ENCODE measurements around the gene FBXO48. TPM values are rescaled to one million over a fixed set of nuclear protein-coding genes. Genes with fewer than 3 reads are reported as not detected.

FBXO48 gene
- polyA plus RNA-seq, 1 of the 3 experiments (the other 2 are of a cell fraction): 0.30 TPM

GRCh38 chr2:68472796-68473414 is 5.8 kb upstream of the FBXO48 start:
- H2AFZ ChIP-seq (ENCODE audit: low read depth): no peak overlapping the region
- H3K9ac ChIP-seq: no peak overlapping the region
- H3K9me2 ChIP-seq: no peaks in the 10 kb centered on the region
- POLR2A ChIA-PET: no interaction called here
- H3K4me1 ChIP-seq (ENCODE audit: control insufficient read depth in 1 of 2, insufficient read depth in 2 of 2, low read depth in 1 of 2, low read length in 1 of 2): peaks cover 0 to 7% of the 10 kb centered on the region in 2 experiments; a peak in 2 of 4 replicates
- no peaks in the 10 kb centered on the region for H3K36me3 ChIP-seq (replicated peaks in 1 of 2; ENCODE audit: control insufficient read depth in 1 of 2, insufficient read depth in 2 of 2, low read length in 1 of 2)
- H3K4me3 ChIP-seq (ENCODE audit: low read depth in 2 of 2, low read length in 1 of 2): no peak overlapping the region
- CTCF ChIA-PET: interaction anchor here (0.6 to 2.1 kb wide), 4 partner anchors 9 to 453 kb away, joined by 3 to 11 read pairs (median 4); no protein-coding TSS in a partner anchor
- H4K20me1 ChIP-seq (ENCODE audit: insufficient read depth): no peaks in the 10 kb centered on the region
- H3K27ac ChIP-seq (ENCODE audit: low read depth in 2 of 2, low read length in 1 of 2): no peak overlapping the region
- H3F3A ChIP-seq (replicated peaks; ENCODE audit: insufficient read depth): no peaks in the 10 kb centered on the region
- TF ChIP-seq FOXM1 (IDR thresholded peaks at IDR 0.05; ENCODE audit: low read depth) (no peak), USF2 (IDR thresholded peaks at IDR 0.05; ENCODE audit: borderline replicate concordance, low read depth, low read length) (no peak), EP300 (IDR thresholded peaks at IDR 0.05; ENCODE audit: borderline replicate concordance in 1 of 2, low read depth in 1 of 2, low read length in 1 of 2) (no peak), RAD21 (IDR thresholded peaks at IDR 0.05; ENCODE audit: low read length) (no peak), TCF12 (IDR thresholded peaks at IDR 0.05) (no peak), EZH2phosphoT487 (IDR thresholded peaks at IDR 0.05; ENCODE audit: borderline replicate concordance, low read depth) (no peak), GABPA (IDR thresholded peaks at IDR 0.05; ENCODE audit: low read depth) (no peak), RCOR1 (IDR thresholded peaks at IDR 0.05; ENCODE audit: low read length) (no peak), FOXJ3 (CRISPR knock-in tag; IDR thresholded peaks at IDR 0.05) (no peak), NFIC (IDR thresholded peaks at IDR 0.05; ENCODE audit: borderline replicate concordance) (no peak), SMC3 (IDR thresholded peaks at IDR 0.05; ENCODE audit: low read depth, low read length) (no peak), JUND (IDR thresholded peaks at IDR 0.05) (no peak), FOSL2 (IDR thresholded peaks at IDR 0.05; ENCODE audit: borderline replicate concordance, low read depth) (no peak), MEF2A (IDR thresholded peaks at IDR 0.05; ENCODE audit: borderline replicate concordance, low read depth) (no peak), ELF1 (IDR thresholded peaks at IDR 0.05) (no peak), TAF1 (IDR thresholded peaks at IDR 0.05; ENCODE audit: borderline replicate concordance, low read depth, low read length) (no peak)
- TF ChIP-seq, protein P1, sequence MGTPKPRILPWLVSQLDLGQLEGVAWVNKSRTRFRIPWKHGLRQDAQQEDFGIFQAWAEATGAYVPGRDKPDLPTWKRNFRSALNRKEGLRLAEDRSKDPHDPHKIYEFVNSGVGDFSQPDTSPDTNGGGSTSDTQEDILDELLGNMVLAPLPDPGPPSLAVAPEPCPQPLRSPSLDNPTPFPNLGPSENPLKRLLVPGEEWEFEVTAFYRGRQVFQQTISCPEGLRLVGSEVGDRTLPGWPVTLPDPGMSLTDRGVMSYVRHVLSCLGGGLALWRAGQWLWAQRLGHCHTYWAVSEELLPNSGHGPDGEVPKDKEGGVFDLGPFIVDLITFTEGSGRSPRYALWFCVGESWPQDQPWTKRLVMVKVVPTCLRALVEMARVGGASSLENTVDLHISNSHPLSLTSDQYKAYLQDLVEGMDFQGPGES (IDR thresholded peaks at IDR 0.05; ENCODE audit: low read depth, low read length): no peak
- TF ChIP-seq, protein P2, sequence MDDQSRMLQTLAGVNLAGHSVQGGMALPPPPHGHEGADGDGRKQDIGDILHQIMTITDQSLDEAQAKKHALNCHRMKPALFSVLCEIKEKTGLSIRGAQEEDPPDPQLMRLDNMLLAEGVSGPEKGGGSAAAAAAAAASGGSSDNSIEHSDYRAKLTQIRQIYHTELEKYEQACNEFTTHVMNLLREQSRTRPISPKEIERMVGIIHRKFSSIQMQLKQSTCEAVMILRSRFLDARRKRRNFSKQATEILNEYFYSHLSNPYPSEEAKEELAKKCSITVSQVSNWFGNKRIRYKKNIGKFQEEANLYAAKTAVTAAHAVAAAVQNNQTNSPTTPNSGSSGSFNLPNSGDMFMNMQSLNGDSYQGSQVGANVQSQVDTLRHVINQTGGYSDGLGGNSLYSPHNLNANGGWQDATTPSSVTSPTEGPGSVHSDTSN (IDR thresholded peaks at IDR 0.05): no peak
- H3K79me2 ChIP-seq (ENCODE audit: insufficient read depth): peaks cover 16% of the 10 kb centered on the region; the same call in 1 of the 2 replicates
- no peak overlapping the region for H3K4me2 ChIP-seq
- no peaks in the 10 kb centered on the region for H3K9me3 ChIP-seq
- DNase-seq: no peak
- WGBS (ENCODE audit: low lambda C conversion rate): 90% methylated on average over 3 of the region's 3 CpGs
- no peaks in the 10 kb centered on the region for H3K27me3 ChIP-seq (ENCODE audit: insufficient read depth)

Data from SK-N-SH (cell line).